Progenitor cell of endocrine pancreas (in vitro differentiated cells): ENCODE data around the gene ZNF283. TPM values are rescaled to one million over a fixed set of nuclear protein-coding genes. Genes with fewer than 3 reads are reported as not detected.
"Not testable (repeated sequence)": the region's sequence is repeated elsewhere in the genome, so short reads cannot be mapped to it uniquely, and the experiment has no call there.

Source experiments
- DNase-seq: peaks from one replicate; pipeline ENCODE4 v3.0.0; 2021; ENCODE audit warnings: low spot score; ENCODE audit not compliant: unreplicated experiment
- H3K27ac Mint-ChIP-seq: 2 replicates; pipeline ENCODE4 v1.8.0; 2021; ENCODE audit warnings: mild to moderate bottlenecking, moderate library complexity, mixed read lengths
- H3K27me3 Mint-ChIP-seq: 2 replicates; pipeline ENCODE4 v1.8.0; 2021; ENCODE audit warnings: mixed read lengths
- H3K36me3 Mint-ChIP-seq: 2 replicates; pipeline ENCODE4 v1.8.0; 2022; ENCODE audit warnings: mixed read lengths; ENCODE audit not compliant: insufficient read depth
- H3K4me1 Mint-ChIP-seq: 2 replicates; pipeline ENCODE4 v1.8.0; 2021; ENCODE audit warnings: low read depth, mixed read lengths
- H3K4me3 Mint-ChIP-seq: 2 replicates; pipeline ENCODE4 v1.8.0; 2021; ENCODE audit warnings: low read depth, mild to moderate bottlenecking, moderate library complexity, mixed read lengths
- H3K9me3 Mint-ChIP-seq: 2 replicates; pipeline ENCODE4 v1.8.0; 2021; ENCODE audit warnings: low read depth, mixed read lengths
- total RNA-seq: library from RNA; stranded (reverse); gene quantifications from 2 replicates; pipeline ENCODE4 v1.2.1, GENCODE V29; 2021
- TF ChIP-seq, protein P1 (sequence below): fragments of 200-600 bp; sonication (generic); IDR thresholded peaks from one replicate; pipeline ENCODE4 v1.5.0; 2021; ENCODE audit warnings: antibody characterized with exemption, mild to moderate bottlenecking; ENCODE audit not compliant: unreplicated experiment

The ZNF283 gene
- total RNA-seq, 1 donor from 2014 or later: 14.6 TPM

DNA sequence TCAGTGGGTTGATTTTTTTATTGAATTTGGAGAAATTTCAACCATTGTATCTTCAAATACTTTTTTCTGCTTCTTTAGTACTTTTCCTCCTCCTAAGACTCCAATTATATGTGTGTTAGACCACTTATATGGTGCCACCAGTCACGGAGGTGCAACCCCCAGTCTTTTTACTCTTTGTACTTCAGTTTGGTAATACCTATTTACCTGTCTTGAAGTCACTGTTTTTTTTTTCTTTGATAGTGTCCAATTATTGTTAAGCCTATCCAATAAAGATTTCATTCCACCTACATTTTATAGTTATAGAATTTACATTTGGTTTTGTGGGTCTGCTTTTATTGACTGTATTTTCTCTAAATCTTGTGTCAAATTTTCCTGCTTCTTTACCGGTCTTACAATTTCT lies 14.9 kb downstream of the ZNF283 start:
- no peak overlapping the region for H3K27ac Mint-ChIP-seq
- H3K36me3 Mint-ChIP-seq: peaks cover 84% of the 10 kb centered on the region
- no peak overlapping the region for H3K4me3 Mint-ChIP-seq
- TF ChIP-seq, protein P1, sequence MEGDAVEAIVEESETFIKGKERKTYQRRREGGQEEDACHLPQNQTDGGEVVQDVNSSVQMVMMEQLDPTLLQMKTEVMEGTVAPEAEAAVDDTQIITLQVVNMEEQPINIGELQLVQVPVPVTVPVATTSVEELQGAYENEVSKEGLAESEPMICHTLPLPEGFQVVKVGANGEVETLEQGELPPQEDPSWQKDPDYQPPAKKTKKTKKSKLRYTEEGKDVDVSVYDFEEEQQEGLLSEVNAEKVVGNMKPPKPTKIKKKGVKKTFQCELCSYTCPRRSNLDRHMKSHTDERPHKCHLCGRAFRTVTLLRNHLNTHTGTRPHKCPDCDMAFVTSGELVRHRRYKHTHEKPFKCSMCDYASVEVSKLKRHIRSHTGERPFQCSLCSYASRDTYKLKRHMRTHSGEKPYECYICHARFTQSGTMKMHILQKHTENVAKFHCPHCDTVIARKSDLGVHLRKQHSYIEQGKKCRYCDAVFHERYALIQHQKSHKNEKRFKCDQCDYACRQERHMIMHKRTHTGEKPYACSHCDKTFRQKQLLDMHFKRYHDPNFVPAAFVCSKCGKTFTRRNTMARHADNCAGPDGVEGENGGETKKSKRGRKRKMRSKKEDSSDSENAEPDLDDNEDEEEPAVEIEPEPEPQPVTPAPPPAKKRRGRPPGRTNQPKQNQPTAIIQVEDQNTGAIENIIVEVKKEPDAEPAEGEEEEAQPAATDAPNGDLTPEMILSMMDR: no peak
- no peaks in the 10 kb centered on the region for H3K27me3 Mint-ChIP-seq
- peaks cover 53% of the 10 kb centered on the region for H3K9me3 Mint-ChIP-seq
- no peak for DNase-seq
- H3K4me1 Mint-ChIP-seq: no peaks in the 10 kb centered on the region

DNA sequence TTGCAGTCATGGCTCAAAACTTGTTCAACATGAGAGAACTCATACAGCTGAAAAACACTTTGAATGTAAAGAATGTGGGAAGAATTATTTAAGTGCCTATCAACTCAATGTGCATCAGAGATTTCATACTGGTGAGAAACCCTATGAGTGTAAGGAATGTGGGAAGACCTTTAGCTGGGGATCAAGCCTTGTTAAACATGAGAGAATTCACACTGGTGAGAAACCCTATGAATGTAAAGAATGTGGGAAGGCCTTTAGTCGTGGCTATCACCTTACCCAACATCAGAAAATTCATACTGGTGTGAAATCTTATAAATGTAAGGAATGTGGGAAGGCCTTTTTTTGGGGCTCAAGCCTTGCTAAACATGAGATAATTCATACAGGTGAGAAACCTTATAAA lies 20.1 kb downstream of the ZNF283 start:
- Mint-ChIP-seq H3K4me1 (no peaks in the 10 kb centered on the region), H3K9me3 (peaks cover 52% of the 10 kb centered on the region), H3K4me3 (no peak overlapping the region), H3K27me3 (no peaks in the 10 kb centered on the region), H3K36me3 (peaks cover 82% of the 10 kb centered on the region), H3K27ac (no peak overlapping the region)
- no peak for DNase-seq
- TF ChIP-seq, protein P1: no peak

DNA sequence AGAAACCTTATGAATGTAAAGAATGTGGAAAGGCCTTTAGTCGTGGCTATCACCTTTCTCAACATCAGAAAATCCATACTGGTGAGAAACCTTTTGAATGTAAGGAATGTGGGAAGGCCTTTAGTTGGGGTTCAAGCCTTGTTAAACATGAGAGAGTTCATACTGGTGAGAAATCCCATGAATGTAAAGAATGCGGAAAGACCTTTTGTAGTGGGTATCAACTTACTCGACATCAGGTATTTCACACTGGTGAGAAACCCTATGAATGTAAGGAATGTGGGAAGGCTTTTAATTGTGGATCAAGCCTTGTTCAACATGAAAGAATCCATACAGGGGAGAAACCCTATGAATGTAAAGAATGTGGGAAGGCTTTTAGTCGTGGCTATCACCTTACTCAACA lies 20.8 kb downstream of the ZNF283 start:
- TF ChIP-seq, protein P1: no peak
- Mint-ChIP-seq H3K9me3 (peaks cover 56% of the 10 kb centered on the region), H3K27me3 (no peaks in the 10 kb centered on the region), H3K4me1 (no peaks in the 10 kb centered on the region), H3K27ac (no peak overlapping the region), H3K36me3 (peaks cover 83% of the 10 kb centered on the region), H3K4me3 (no peak overlapping the region)
- no peak for DNase-seq

DNA sequence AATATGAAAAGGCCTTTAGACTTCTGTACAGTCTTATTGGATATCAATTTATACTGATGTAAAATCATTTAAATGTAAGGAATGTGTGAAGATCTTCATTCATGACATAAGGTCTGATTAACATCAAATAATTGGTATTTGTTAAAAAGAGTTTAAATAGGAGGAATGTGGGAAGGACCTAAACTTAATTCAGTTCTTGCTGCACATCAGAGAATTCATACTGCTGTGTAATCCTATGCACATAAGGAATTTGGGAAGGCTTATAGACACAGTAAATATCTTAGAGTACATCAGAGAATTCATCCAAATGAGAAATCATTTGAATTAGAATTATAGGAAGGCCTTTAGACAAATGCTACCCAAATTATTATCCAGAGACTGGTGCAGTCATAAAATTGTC lies 21.7 kb downstream of the ZNF283 start:
- H3K9me3 Mint-ChIP-seq: peaks cover 58% of the 10 kb centered on the region
- TF ChIP-seq, protein P1: no peak

DNA sequence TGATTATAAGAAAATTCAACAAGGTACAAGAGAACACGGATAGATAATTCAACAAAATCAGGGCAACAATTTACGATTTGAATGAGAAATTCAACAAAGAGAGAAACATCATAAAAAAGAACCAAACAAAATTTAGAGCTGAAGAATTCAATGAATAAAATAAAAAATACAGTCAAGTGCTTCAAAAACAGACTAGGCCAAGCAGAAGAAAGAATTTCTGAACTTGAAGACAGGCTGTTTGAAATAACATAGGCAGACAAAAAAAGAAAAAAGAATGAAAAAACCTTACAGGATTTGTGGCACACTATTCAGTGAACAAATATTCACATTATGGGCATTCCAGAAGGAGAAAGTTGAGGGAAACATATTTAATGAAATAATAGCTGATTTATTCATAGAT lies 31.1 kb downstream of the ZNF283 start:
- Mint-ChIP-seq H3K36me3 (peaks cover 23% of the 10 kb centered on the region), H3K4me1 (no peaks in the 10 kb centered on the region), H3K9me3 (peaks cover 57% of the 10 kb centered on the region), H3K27me3 (no peaks in the 10 kb centered on the region), H3K27ac (no peak overlapping the region), H3K4me3 (no peak overlapping the region)
- DNase-seq: no peak
- TF ChIP-seq, protein P1: no peak

More for the DNA sequence above, 21.7 kb downstream of the ZNF283 start:
- Mint-ChIP-seq H3K36me3 (peaks cover 75% of the 10 kb centered on the region), H3K4me3 (no peak overlapping the region), H3K27me3 (no peaks in the 10 kb centered on the region), H3K4me1 (no peaks in the 10 kb centered on the region), H3K27ac (no peak overlapping the region)
- no peak for DNase-seq

DNA sequence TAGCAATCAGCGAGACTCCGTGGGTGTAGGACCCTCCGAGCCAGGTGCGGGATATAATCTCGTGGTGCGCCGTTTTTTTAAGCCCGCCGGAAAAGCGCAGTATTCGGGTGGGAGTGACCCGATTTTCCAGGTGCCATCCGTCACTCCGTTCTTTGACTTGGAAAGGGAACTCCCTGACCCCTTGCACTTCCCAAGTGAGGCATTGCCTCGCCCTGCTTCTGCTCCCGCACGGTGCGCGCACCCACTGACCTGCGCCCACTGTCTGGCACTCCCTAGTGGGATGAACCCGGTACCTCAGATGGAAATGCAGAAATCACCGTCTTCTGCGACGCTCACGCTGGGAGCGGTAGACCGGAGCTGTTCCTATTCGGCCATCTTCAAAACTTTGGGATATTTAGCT lies 39.8 kb downstream of the ZNF283 start:
- not testable (repeated sequence) for DNase-seq, H3K27me3 Mint-ChIP-seq, H3K4me1 Mint-ChIP-seq, H3K36me3 Mint-ChIP-seq, H3K27ac Mint-ChIP-seq, H3K4me3 Mint-ChIP-seq
- H3K9me3 Mint-ChIP-seq: peaks cover 25% of the 10 kb centered on the region
